ENCODE results near the gene THOC2.

GRCh38 chrX:123688524-123688923 lies 44.3 kb downstream of the THOC2 start:
- no peak for TF ChIP-seq EP300 (IDR thresholded peaks at IDR 0.05)
- TF ChIP-seq CTCF (IDR thresholded peaks at IDR 0.05), result no peak

Data from upper lobe of left lung (tissue), 4 donors.